GM19099 (cell line): ENCODE measurements around the gene MREG.

Source experiments
- POLR2A ChIP-seq: IDR thresholded peaks from 3 replicates; pipeline ENCODE4 v1.6.1; 2011; ENCODE audit warnings: low read depth; ENCODE audit not compliant: insufficient read length; ENCODE audit errors: extremely low read depth

Gene MREG

GRCh38 chr2:215981115-215981514 lies 32.2 kb downstream of the MREG start:
- no peak for TF ChIP-seq POLR2A

GRCh38 chr2:215979620-215980019 lies 33.7 kb downstream of the MREG start:
- TF ChIP-seq POLR2A = no peak

GRCh38 chr2:215974700-215975429 lies 38.5 kb downstream of the MREG start:
- TF ChIP-seq POLR2A = no peak

- no peak for TF ChIP-seq POLR2A
Observed at GRCh38 chr2:215973954-215974699, 39.2 kb downstream of the MREG start.

GRCh38 chr2:215973145-215973792 lies 40.1 kb downstream of the MREG start:
- TF ChIP-seq POLR2A = no peak

GRCh38 chr2:215971671-215972070 lies 41.7 kb downstream of the MREG start:
- no peak for TF ChIP-seq POLR2A

- TF ChIP-seq POLR2A = no peak
Observed at GRCh38 chr2:215970425-215970824, 42.9 kb downstream of the MREG start.

- TF ChIP-seq POLR2A = no peak
Observed at GRCh38 chr2:215969131-215969841, 44.1 kb downstream of the MREG start.

- TF ChIP-seq POLR2A = no peak
Observed at GRCh38 chr2:215968499-215968898, 44.9 kb downstream of the MREG start.

- TF ChIP-seq POLR2A = no peak
Observed at GRCh38 chr2:215967590-215968378, 45.6 kb downstream of the MREG start.

- no peak for TF ChIP-seq POLR2A
Observed at GRCh38 chr2:215966951-215967350, 46.4 kb downstream of the MREG start.

- no peak for TF ChIP-seq POLR2A
Observed at GRCh38 chr2:215966274-215966673, 47.1 kb downstream of the MREG start.

GRCh38 chr2:215965532-215966165 lies 47.7 kb downstream of the MREG start:
- no peak for TF ChIP-seq POLR2A

- TF ChIP-seq POLR2A = no peak
Observed at GRCh38 chr2:215961981-215962380, 51.4 kb downstream of the MREG start.

GRCh38 chr2:215958257-215958656 lies 55.1 kb downstream of the MREG start:
- no peak for TF ChIP-seq POLR2A
